Measurements from ENCODE around the gene NFYA.

Gene NFYA

DNA sequence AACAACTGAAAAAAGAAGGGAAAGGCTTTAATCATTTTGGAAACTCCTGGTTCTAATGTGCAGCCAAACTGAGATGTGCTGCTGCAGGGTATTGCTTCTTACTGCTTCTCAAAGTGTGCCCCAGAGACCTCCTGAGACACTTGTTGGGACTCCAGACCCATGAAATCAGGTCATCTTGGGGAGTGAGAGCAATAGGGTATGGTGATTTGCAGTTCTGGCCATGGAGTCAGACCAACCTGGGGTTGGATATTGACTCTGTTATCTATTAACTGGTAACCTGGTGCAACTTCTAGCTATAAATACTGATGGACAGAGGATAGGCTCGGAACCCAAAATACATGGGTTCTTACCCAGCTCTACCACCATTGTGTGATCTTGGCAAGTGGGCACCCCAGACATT lies 26.7 kb upstream of the NFYA start:
- no peak for DNase-seq (ENCODE audit: low read depth in 2 of 2)

DNA sequence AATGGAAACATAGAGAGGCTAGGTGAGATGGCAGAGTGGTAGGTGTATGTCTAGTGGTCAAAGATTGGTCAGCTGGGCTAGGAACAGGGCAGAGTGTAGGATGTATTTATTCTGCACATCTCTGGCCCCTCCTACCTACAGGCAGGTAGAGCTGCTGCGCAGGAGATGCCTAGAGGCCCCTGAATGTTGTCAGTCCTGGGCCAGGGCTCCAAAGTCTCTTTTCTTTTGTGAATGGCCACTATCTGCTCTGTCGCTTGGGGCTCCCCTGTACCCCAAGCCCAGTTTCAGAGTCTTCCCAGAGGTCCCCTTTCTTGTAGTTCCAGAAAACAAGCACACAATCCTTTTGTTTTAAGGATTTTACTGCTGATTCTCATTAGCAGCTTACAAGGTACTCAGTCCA lies 25.5 kb upstream of the NFYA start:
- no peak for DNase-seq (ENCODE audit: low read depth in 2 of 2)

DNA sequence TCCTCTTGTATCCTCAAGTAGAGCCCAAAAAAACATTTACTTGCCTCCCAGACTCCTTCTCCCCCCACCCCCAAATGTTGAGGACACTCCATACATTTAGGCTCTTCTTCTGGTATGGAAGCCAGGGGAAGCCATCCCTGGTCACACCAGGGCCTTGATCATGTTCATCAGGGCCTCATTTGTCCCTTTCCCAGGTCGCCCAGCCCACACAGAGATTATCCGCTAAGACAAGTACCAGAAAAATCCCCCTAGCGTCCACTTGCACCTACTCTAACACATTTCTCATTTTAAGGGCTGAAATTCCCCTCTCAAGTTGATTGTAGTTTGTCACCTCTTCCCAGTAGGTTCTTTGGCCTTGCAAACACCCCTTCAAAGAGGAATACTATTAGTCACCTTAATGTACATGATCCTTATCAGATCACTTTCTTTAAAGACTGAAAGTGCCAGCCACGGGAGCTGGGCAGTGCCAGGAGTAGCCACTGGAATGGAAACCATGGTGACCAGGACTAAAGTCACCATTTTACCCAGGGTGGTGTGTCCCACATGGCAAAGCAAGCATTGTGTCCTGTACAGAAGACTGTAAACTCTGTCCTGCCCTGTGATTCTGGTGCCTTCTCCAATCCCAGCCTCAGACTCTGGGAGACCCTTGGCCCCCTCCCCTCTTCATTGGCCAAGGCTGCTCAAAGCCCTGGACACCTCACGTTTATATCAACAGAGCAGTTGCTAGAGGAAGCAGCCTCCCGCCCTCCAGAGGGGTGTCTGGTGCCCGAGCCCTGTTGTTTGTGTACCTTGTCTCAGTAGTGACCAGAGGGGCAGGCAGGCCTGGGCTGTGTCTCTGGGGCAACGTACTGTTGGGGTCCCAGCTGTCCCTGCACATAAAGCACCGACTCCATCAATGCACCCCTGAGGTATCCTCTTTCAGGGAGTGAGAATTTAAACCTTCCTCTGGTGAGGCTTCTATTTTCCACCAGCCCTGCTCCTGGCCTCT lies 24.7 kb upstream of the NFYA start:
- DNase-seq (ENCODE audit: low read depth in 2 of 2), result no peak

DNA sequence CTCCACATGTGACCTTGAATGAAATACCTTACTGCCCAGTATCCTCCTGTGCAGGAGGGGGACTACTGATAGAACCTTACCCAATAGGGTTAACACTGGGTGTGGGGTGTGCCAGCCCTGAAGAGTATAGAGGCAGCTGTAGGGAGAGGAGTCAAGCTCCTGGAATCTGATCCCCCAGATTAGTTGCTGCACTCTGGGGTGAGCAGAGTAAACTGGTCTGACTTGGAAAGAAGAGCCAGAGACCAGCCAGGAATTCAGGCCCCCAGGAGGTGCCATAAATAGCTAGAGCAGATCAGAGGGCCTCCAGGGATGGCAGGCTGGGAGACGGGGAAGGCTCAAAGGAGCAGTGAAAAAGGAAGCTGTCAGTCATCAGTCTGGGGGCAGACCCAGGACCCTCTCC lies 23.3 kb upstream of the NFYA start:
- no peak for DNase-seq (ENCODE audit: low read depth in 2 of 2)

DNA sequence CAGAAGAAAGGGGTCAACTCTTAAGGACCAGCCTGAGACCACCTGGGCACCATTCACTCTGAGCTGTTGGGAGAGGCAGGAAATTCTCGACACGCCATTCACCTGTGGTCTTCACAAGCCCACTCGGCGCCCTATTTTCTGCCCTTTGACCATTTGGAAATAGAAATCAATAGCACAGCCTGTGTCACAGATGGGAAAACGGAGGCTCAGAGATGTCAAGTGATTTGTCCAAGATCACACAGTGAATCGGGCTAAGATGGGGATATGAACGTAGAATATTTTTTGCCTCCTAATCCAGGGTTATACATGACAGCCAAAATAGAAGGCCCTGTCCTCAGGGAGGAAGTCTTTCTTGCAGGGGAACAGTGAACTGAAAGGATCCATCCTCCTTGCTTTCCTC lies 22.8 kb upstream of the NFYA start:
- no peak for DNase-seq (ENCODE audit: low read depth in 2 of 2)

DNA sequence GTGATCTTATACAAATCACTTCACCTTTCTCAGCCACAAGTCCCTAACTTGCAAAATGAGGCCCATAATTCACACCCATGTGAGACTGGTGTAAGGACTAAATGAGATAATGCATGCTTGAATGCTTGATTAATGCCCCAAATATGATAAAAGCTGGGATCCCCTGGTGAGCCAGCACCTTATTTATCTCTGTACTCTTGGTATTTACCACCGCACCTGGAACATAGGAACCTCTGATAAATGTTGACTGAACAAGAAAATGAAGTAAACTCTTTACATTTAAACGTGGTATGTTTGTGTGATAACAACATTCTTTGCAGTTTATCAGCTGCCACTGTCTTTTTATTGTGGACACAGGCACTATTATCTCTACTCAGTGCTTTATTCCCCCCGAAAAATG lies 22.2 kb upstream of the NFYA start:
- no peak for DNase-seq (ENCODE audit: low read depth in 2 of 2)

DNA sequence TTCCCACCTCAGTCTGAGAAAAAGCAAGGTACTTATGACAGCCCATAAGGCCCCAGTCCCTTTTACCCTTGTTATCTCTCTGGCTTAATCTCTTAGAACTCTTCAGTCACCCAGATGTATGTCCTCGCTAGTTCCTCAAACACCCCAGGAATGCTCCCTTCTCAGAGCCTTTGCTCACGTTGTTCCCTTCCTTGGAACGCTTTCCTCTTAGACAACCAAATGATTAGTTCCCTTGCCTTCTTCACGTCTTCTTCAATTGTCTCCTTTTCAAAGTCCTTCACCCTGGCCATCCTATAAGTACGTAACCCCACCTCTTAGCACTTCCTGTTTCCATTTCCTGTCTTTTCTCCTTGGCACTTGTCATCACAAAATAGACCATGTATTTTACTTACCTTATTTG lies 20.9 kb upstream of the NFYA start:
- no peak for DNase-seq (ENCODE audit: low read depth in 2 of 2)

DNA sequence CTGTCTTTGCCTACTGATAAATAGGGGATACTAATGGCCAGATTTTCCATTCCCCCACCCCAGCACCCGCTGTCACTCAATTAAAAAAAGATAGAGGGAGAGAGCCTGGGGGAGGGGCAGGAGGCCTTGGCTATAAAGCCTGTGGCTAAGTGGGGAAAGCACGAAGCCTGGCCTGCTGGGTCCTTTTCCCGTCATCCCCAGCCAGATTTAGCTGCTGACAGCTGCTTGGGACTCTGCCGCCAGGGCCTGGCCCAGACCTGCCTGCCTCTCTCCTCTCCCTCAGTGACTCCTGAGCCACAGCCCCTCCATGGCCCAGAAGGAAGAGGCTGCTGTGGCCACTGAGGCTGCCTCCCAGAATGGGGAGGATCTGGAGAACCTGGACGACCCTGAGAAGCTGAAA lies 19.7 kb upstream of the NFYA start, which contains the start of gene APOBEC2:
APOBEC2 (plus strand) TSS at position 162 of the 400 bp plus-strand sequence; CDS start at position 308, 146 bp downstream.
- DNase-seq (ENCODE audit: low read depth in 2 of 2), result no peak

DNA sequence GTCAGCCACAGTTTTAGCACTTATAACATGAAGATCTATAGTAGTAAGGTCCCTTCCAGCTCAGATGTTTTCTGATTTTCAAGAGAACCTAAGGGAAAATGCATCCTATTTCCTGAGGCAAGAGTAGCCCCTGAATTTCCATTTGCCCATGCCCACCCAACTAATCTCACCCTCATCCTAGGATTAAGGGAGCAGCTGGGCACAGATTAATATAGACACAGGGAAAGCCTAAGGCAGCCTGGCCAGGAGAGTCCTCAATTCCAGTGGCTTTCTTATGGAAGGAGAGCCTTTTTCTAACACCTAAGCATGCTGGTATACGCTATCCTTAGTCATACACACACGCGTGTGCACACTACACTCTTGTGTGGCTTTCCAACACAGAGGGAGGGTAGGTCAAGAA lies 18.3 kb upstream of the NFYA start:
- DNase-seq (ENCODE audit: low read depth in 2 of 2), result no peak

DNA sequence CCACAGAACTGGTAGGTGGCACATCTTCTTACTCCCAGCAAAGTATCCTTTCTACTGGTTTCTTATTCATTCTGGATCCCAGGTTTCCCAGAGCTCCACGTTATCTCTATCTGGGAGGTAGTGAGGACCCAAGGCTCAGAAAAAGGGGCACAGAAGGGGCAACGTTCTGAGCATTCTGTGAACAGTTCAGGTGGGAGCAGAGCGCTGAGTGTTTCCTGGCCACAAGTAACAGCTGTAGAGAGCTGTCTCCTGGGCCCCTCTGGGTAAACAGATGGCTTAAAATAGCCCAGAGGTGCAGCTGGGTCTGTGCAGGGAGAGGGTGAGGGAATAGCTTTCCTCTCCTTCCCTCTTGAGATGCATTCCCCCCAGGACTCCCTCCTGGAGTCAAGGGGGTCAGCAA lies 17.6 kb upstream of the NFYA start:
- DNase-seq (ENCODE audit: low read depth in 2 of 2), result no peak

DNA sequence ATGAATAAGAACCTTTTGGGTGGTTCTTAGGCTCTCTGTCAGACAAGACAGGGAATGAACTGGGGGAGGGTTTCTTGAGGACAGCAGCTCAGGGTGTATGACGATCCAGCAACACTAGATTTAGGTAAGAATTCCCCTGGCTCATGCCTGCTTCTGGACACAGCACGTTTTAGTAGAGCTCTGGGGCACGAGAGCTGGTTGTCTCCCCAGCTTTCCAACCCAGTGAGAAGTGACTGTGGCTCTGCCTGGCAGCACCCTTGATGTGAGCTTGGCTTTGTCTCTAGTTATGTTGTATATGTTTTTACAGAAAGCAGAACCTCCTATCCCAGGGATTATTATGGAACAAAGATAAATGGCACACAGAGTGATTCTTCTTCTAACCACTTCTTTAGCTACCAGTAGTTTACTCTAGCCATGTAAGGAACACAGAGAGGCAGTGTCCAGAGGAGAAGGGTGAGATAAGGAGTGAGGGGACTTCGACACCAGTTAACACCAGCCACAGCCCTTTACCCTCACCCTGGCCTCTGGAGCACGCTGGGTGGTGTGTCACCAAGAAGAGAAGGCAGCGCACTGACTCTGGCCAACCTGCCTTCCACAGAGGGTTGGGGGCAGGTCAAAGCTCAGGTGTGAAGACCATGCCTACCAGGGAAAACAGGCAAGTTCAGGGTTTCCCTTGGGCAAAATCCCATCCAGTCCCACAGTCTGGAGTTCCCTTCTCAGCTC lies 15.8 kb upstream of the NFYA start:
- DNase-seq (ENCODE audit: low read depth in 2 of 2), result no peak

DNA sequence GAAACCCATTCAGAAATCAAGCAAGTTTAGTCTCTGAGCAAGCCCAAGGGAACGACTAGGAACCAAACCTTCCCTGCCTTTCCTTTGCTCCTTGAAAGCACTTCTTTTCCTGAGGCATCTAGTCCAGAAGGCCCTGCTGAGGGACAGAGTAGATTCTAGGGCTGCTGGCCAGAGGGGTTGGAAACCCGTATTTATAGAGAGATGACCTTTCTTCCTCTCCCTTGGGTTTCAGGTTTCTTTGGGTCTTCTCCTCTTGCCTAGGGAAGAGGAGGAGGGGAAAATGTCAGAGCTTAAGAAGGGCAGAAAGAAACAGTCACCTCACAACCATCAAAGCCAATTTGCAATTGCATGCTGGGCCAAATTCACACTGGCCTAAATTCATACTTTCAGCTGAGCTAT lies 14.0 kb upstream of the NFYA start:
- no peak for DNase-seq (ENCODE audit: low read depth in 2 of 2)

DNA sequence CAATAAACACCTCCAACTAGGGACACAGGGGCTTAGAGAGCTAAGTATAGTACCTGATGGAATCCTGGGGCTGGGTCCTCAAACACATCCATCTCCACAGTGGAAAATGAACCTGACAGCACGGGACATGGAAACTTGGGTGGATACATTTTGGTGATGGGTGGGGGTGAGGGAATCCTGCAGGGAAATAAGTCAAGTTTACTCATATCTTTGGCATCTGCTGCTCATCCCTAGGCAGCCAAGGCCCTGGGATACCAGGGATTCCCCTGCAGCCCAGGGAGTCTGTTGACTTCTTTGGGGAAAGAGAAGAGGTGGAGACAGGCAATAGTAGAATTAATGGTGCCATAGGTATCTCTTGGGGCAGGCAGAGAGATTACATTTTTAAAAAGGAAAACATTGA lies 13.2 kb upstream of the NFYA start:
- DNase-seq (ENCODE audit: low read depth in 2 of 2), result no peak

DNA sequence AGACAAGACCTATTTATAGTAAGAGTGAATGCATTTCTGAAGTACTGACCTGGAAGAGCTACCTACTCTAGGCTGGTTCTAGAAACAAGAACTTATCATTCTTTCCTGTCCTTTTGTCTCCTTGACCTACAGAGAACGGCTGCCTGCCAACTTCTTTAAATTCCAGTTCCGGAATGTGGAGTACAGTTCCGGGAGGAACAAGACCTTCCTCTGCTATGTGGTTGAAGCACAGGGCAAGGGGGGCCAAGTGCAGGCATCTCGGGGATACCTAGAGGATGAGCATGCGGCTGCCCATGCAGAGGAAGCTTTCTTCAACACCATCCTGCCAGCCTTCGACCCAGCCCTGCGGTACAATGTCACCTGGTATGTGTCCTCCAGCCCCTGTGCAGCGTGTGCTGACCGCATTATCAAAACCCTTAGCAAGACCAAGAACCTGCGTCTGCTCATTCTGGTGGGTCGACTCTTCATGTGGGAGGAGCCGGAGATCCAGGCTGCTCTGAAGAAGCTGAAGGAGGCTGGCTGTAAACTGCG lies 11.5 kb upstream of the NFYA start:
- DNase-seq (ENCODE audit: low read depth in 2 of 2), result no peak

DNA sequence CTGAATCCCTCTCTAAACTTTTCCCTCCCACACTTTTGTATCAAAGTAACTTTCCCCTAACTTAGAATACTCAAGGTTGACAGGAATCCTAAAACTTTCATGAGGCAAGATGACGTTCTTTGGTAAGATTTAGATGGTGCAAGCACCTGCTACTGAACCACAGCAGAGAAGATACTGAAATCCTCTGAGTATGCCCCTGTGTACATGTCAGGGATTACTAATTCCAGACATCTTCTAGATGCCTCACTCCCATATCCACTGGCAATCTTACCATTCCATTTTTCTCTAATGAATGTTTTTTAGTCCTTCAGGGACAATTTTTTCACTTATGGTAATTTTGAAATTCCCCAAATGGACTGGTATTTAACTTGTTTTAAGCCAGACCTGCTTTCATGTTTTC lies 10.7 kb upstream of the NFYA start:
- no peak for DNase-seq (ENCODE audit: low read depth in 2 of 2)

DNA sequence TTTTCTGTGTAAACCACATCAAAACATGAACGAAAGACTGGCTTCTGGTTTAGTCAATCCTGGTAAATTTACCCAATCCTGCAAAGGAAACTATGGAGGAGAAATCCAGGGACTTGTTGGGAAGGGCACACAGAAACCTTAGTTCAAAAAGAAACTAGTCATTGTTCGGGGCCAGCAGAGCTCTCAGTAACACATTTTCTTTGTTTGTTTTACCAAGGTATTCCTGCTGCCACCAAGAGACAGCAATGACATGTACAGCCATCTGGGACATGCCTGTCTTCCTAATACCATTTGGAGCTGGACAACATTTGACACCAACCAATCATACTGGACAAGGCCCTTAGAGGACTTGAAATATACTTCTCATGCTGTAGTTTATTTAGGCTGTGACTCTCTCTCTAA lies 8.9 kb upstream of the NFYA start:
- DNase-seq (ENCODE audit: low read depth in 2 of 2), result no peak

DNA sequence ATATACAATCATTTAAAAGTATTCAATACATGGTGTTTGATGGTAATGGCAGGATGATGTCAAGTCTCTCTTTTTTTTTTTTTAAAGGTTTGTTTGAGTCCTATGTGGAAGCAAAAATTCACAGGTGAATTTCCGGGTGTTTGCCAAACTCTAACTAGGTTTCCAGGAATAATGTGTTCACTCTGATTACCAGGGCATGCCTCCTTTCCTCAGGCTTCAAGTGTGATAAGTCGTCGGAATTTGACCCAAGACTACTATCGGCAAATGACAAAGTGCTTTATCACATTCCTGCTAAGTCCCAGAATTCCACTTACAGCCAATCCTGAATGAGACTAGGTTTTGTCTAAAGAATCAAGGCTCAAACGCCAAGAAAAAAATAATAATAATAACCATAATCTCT lies 7.9 kb upstream of the NFYA start:
- DNase-seq (ENCODE audit: low read depth in 2 of 2), result no peak

DNA sequence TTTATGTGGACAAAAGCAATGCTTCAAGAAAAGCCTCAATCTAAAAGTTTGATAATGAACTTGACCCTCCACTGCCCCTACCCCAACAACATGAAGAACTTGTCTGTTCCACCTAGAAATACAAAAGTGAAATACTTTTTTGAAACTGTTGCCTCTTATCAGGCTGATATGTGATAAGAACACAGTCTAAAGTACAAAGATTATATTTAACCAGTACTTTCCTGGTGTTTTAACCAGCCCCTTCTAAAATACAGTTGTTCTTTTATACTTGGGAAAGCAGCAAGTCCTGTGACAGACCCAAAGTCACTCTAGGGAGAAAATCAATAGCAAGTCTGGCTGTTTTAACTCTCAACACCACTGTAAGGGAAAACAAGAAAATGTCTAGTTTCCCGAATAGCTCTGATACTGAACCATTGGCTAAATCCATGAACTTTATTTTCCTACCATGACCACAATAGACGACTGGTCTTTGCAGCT lies 7.2 kb upstream of the NFYA start:
- DNase-seq (ENCODE audit: low read depth in 2 of 2), result no peak

DNA sequence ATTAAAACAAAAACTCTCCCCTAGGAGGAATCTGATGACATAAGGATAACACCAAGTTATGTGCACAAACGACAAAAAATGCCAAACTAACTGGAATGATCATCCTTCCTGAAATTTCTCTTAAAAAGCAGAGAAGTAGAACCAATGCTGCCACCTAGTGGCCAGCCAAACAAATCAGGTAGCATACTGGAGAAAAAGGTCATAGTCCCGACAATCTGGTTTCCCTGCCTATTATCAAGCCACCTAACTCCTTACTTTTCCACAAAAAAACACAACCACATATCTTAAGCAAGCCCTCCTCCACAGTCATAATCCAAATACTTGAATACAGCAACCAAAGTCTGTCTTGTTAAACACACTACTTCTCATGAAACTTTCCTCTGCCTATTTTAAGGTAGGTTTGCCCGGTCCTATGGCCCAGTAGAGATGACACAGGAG lies 5.9 kb upstream of the NFYA start:
- peak; percentile 10 to 14 for DNase-seq (ENCODE audit: low read depth in 2 of 2)

DNA sequence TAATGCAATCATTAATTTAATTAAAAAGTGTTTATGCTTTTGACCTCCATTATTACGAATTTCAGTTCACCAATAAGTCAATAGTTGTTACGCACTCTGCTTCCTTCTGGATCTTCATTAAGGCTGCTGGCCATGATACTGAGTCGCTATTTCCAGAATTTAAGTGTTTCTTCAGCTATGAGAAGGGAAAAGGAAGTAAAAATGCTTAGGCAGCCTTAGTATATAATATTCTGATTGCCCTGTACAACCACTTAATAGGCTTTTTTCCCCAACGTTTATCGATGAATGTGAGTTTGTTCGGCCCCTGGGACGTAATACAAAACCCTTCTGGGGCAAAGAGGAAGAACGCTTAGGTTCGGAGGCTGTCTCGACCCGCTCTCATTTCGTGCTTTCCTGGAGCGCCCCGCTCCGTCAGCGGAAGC lies 1.3 kb upstream of the NFYA start:
- no peak for DNase-seq (ENCODE audit: low read depth in 2 of 2)

DNA sequence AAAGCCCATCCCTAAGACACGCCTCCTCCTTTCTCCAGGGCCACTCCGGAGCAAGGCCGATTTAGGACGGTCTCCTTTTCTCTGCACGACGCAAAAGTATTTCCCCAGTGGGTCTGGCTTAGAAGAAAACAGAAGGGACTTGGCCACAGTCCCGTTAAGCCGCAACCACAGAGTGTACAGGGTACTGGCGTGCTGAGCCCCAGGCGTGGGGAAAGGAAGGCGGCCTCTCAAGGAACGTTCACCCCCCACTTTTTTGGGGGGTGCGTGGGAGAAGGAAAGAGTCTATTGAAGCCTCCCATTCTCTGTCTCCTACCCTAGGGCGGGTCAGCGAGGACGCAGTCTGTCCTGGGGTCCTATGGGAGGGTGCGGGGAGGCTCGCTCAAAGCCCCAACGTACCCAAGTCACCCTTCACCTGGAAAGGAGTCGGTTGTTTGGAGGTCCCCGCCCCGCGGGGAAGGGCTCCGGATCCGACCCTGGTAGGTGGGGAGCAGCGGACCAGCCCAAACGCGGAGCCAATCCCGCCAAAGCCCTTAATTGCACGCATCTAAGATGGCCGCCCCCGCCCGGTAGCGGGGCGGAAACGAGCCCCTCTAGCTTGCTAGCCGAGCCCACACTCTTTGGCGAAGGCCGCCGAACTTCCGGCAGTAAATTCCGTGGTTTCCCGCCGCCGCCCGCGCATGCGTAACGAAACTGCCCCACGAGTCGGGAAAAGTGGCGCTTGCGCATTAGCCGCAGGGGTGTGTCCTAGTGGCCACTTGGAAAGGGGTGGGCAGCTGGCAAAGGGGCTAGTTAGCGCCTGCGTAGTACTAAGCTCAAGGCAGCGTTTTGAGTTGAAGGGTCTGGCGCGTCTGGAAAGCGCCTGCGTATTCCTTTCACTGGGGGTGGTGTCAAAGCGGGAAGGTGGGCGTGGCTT lies 595 bp upstream of the NFYA start, which contains the start of gene OARD1:
OARD1 (minus strand) TSS at position 434 of the 913 bp plus-strand sequence. CDS start 722 bp downstream, outside the sequence.
- DNase-seq (ENCODE audit: low read depth in 2 of 2), result peak; percentile 99
